ENCODE measurements around the gene LY6G5C. TPM values are rescaled to one million over a fixed set of nuclear protein-coding genes. Genes with fewer than 3 reads are reported as not detected.

The LY6G5C gene
- total and polyA plus RNA-seq, 2 of the 13 experiments (the other 11 are each of a cell fraction or from before 2014, with no cell fraction given), result 0.33 to 0.55 TPM

GRCh38 chr6:31702819-31703716, 22.2 kb upstream of the LY6G5C start, which contains the start of gene ABHD16A (continued):
- TF ChIP-seq TGIF2 (CRISPR knock-in tag; IDR thresholded peaks at IDR 0.05), result no peak; the same call in none of the 2 replicates
- no peak for TF ChIP-seq ZNF33B (CRISPR knock-in tag; IDR thresholded peaks at IDR 0.05)
- TF ChIP-seq MIER3 (CRISPR knock-in tag; IDR thresholded peaks at IDR 0.05; ENCODE audit: borderline replicate concordance), result peak; percentile 92
- TF ChIP-seq CREM (IDR thresholded peaks at IDR 0.05), result peak; percentile 94
- TF ChIP-seq CREM (CRISPR knock-in tag; IDR thresholded peaks at IDR 0.05), result peak; percentile 46; the same call in 1 of the 2 replicates
- TF ChIP-seq SRSF1 (optimal IDR thresholded peaks at IDR 0.05; ENCODE audit: low read depth, low read length), result peak; percentile 60
- TF ChIP-seq ZNF747 (CRISPR knock-in tag; IDR thresholded peaks at IDR 0.05; ENCODE audit: borderline replicate concordance), result peak; percentile 79; the same call in 1 of the 2 replicates
- peak; percentile 92 for TF ChIP-seq DRAP1 (CRISPR knock-in tag; IDR thresholded peaks at IDR 0.05)
- no peak for TF ChIP-seq RNF2 (conservative IDR thresholded peaks at IDR 0.05; ENCODE audit: low read depth)
- no peak for TF ChIP-seq ZNF180 (CRISPR knock-in tag; IDR thresholded peaks at IDR 0.05; ENCODE audit: borderline replicate concordance, low read depth)
- TF ChIP-seq ZNF563 (CRISPR knock-in tag; IDR thresholded peaks at IDR 0.05), result no peak
- TF ChIP-seq MLXIP (CRISPR knock-in tag; IDR thresholded peaks at IDR 0.05; ENCODE audit: borderline replicate concordance), result no peak
- TF ChIP-seq GTF3A (CRISPR knock-in tag; conservative IDR thresholded peaks at IDR 0.05), result no peak
- TF ChIP-seq ZNF10 (CRISPR knock-in tag; IDR thresholded peaks at IDR 0.05; ENCODE audit: borderline replicate concordance, low read depth), result no peak
- peak; percentile 67; the same call in 1 of the 2 replicates for TF ChIP-seq NR2C2 (CRISPR knock-in tag; IDR thresholded peaks at IDR 0.05; ENCODE audit: borderline replicate concordance)
- no peak for TF ChIP-seq ZBTB4 (CRISPR knock-in tag; IDR thresholded peaks at IDR 0.05; ENCODE audit: borderline replicate concordance)
- no peak for TF ChIP-seq TBP (CRISPR knock-in tag; IDR thresholded peaks at IDR 0.05)
- TF ChIP-seq RFXANK (CRISPR knock-in tag; IDR thresholded peaks at IDR 0.05), result peak; percentile 83; the same call in 1 of the 2 replicates
- peak; percentile 80; the same call in 1 of the 2 replicates for TF ChIP-seq TOPORS (CRISPR knock-in tag; IDR thresholded peaks at IDR 0.05)
